Transverse colon (tissue), 4 donors: Measurements from ENCODE around the gene INSM1. TPM values are rescaled to one million over a fixed set of nuclear protein-coding genes. Genes with fewer than 3 reads are reported as not detected.

ENCODE experiments used
- DNase-seq: peaks from one replicate; pipeline ENCODE4 v3.0.0-alpha.2; 2019
- H3K27ac ChIP-seq, 4 donors: fragments of 200-600 bp; sonication (generic); 2 replicates each; pipeline ENCODE4 v1.5.1; 2016 to 2018; ENCODE audit warnings: inconsistent platforms in 4 of 4
- H3K27me3 ChIP-seq: fragments of 200-600 bp; sonication (generic); 2 replicates; pipeline ENCODE4 v1.5.1; 2017; ENCODE audit warnings: inconsistent platforms
- H3K36me3 ChIP-seq, 4 donors: fragments of 200-600 bp; sonication (generic); 2 replicates each; pipeline ENCODE4 v1.5.1; 2017 to 2019; ENCODE audit warnings: inconsistent platforms in 4 of 4
- H3K4me1 ChIP-seq, 4 donors: fragments of 200-600 bp; sonication (generic); 2 replicates each; pipeline ENCODE4 v1.5.1; 2017 to 2020; ENCODE audit warnings: inconsistent platforms in 4 of 4
- H3K4me3 ChIP-seq, 4 donors: fragments of 200-600 bp; sonication (generic); 1 replicate in 1 of 4; 2 replicates in 3 of 4; pipeline versions ENCODE4 v1.5.1 to v1.6.1; 2017 to 2019; ENCODE audit warnings: inconsistent platforms in 4 of 4
- H3K9me3 ChIP-seq, 2 donors: fragments of 200-600 bp; sonication (generic); 2 replicates each; pipeline ENCODE4 v1.5.1; 2017 to 2019; ENCODE audit warnings: inconsistent platforms in 2 of 2
- CTCF ChIP-seq, 5 experiments: fragments of 200-600 bp in 3 of 5; fragments of 450-650 bp in 2 of 5; sonication (generic) in 3 of 5; IDR thresholded peaks; 1 replicate in 2 of 5; 2 replicates in 3 of 5; pipeline ENCODE4 v1.5.1; 2016 to 2017; ENCODE audit warnings: antibody characterized with exemption in 5 of 5, inconsistent platforms in 3 of 5, mild to moderate bottlenecking in 2 of 5, moderate library complexity in 1 of 5
- EP300 ChIP-seq: sonication (generic); formaldehyde crosslinking; IDR thresholded peaks from one replicate; pipeline ENCODE4 v1.6.1; 2017; ENCODE audit warnings: antibody characterized with exemption, low read depth
- POLR2A ChIP-seq: fragments of 450-650 bp; IDR thresholded peaks from one replicate; pipeline ENCODE4 v1.6.1; 2016; ENCODE audit warnings: antibody characterized with exemption, mild to moderate bottlenecking, moderate library complexity
- POLR2AphosphoS5 ChIP-seq, 3 donors: sonication (generic); formaldehyde crosslinking; IDR thresholded peaks; one replicate each; pipeline ENCODE4 v1.6.1; 2016; ENCODE audit warnings: antibody characterized with exemption in 3 of 3
- WGBS, 2 donors: methylation state at CpG; one replicate each; pipeline ENCODE4 v1.1.5; 2018; ENCODE audit warnings: low coverage in 1 of 2; 5-methylcytosine and 5-hydroxymethylcytosine counted together
- in situ Hi-C, 4 donors: fragments of 200-750 bp; cut with MboI; loops; one replicate each; pipeline versions ENCODE4 v1.15.0 to v1.15.1; 2017; ENCODE audit warnings: low sequenced_read_pairs in 3 of 4, low pct_ligation_motif_present in 1 of 4, low pct_unique_long_range_greater_than_20kb in 1 of 4
- intact Hi-C: fragments of 100-400 bp; cut with DNase I; formaldehyde crosslinking; loops from one replicate; pipeline ENCODE4 v1.15.1; 2023; ENCODE audit warnings: low total_unique reads
- total RNA-seq, 4 donors: library from RNA; depleted of rRNA; stranded (reverse); fragments of >200 nt; gene quantifications; one replicate each; pipeline ENCODE4 v1.1.0, GENCODE V29; 2016

The INSM1 gene
- total RNA-seq, 4 donors from 2014 or later: 0.60 to 3.0 (median 1.4) TPM

GRCh38 chr20:20322912-20323311 lies 45.0 kb upstream of the INSM1 start:
- DNase-seq: no peak

GRCh38 chr20:20327746-20328145 lies 40.2 kb upstream of the INSM1 start:
- 82 to 92% methylated on average over 2 to 6 of the region's 6 CpGs for WGBS, 2 donors
- intact Hi-C loops (no loop called here), in situ Hi-C loops (no loop called here)
- Histone ChIP-seq H3K4me3 (no peak overlapping the region), H3K27me3 (no peaks in the 10 kb centered on the region), H3K36me3 (no peaks in the 10 kb centered on the region), H3K9me3 (no peaks in the 10 kb centered on the region), H3K27ac (no peak overlapping the region), H3K4me1 (no peaks in the 10 kb centered on the region)
- DNase-seq: no peak
- TF ChIP-seq POLR2A: no peak
- TF ChIP-seq POLR2AphosphoS5 (IDR thresholded peaks at IDR 0.05): no peak
- TF ChIP-seq EP300: no peak
- no peak for TF ChIP-seq CTCF (IDR thresholded peaks at IDR 0.05)

More at GRCh38 chr20:20322912-20323311, 45.0 kb upstream of the INSM1 start:
- intact Hi-C loops (no loop called here), in situ Hi-C loops (no loop called here)
- no peaks in the 10 kb centered on the region for H3K27me3 ChIP-seq
- no peak overlapping the region for H3K4me3 ChIP-seq
- WGBS, 2 donors: 79% methylated on average over 6 of the region's 6 CpGs; no CpG with 5 or more reads in 1 of the 2 donors
- H3K36me3 ChIP-seq: no peaks in the 10 kb centered on the region
- no peak overlapping the region for H3K27ac ChIP-seq
- no peak for TF ChIP-seq POLR2A
- TF ChIP-seq POLR2AphosphoS5 (IDR thresholded peaks at IDR 0.05): no peak
- no peak for TF ChIP-seq CTCF (IDR thresholded peaks at IDR 0.05)
- no peak for TF ChIP-seq EP300
- no peaks in the 10 kb centered on the region for H3K4me1 ChIP-seq
- H3K9me3 ChIP-seq: no peaks in the 10 kb centered on the region

GRCh38 chr20:20329564-20329963 lies 38.3 kb upstream of the INSM1 start:
- intact Hi-C loops (no loop called here), in situ Hi-C loops (no loop called here)
- WGBS, 2 donors: 89 to 100% methylated on average over 1 to 13 of the region's 13 CpGs
- no peak for TF ChIP-seq CTCF (IDR thresholded peaks at IDR 0.05)
- no peak for TF ChIP-seq POLR2A
- no peak for TF ChIP-seq EP300
- TF ChIP-seq POLR2AphosphoS5 (IDR thresholded peaks at IDR 0.05): no peak
- no peak overlapping the region for H3K4me3 ChIP-seq
- no peaks in the 10 kb centered on the region for H3K36me3 ChIP-seq
- no peaks in the 10 kb centered on the region for H3K9me3 ChIP-seq
- H3K27ac ChIP-seq: no peak overlapping the region
- no peaks in the 10 kb centered on the region for H3K27me3 ChIP-seq
- DNase-seq: no peak
- no peaks in the 10 kb centered on the region for H3K4me1 ChIP-seq

- Histone ChIP-seq H3K27me3 (no peaks in the 10 kb centered on the region), H3K36me3 (no peaks in the 10 kb centered on the region), H3K27ac (no peak overlapping the region), H3K9me3 (no peaks in the 10 kb centered on the region), H3K4me3 (no peak overlapping the region), H3K4me1 (no peaks in the 10 kb centered on the region)
- in situ Hi-C loops: no loop called here
- no peak for TF ChIP-seq POLR2A
- TF ChIP-seq CTCF (IDR thresholded peaks at IDR 0.05): no peak
- 42 to 56% methylated on average over 1 of the region's 1 CpG for WGBS, 2 donors
- intact Hi-C loops: no loop called here
- DNase-seq: no peak
These were observed 36.7 kb upstream of the INSM1 start for GRCh38 chr20:20331156-20331555.
